C1 segment of cervical spinal cord (tissue), 14 donors: ENCODE measurements around the gene TSPAN12.
A peak's percentile ranks its signal among the peaks of the same experiment; 100 is the strongest.
"Not testable (repeated sequence)": the region's sequence is repeated elsewhere in the genome, so short reads cannot be mapped to it uniquely, and the experiment has no call there.

ENCODE experiments used
- DNase-seq, 14 donors: peaks; one replicate each; lab custom pipeline; 2025; lab: John Stamatoyannopoulos, UW

Gene TSPAN12

GRCh38 chr7:120806669-120807068, 51.3 kb downstream of the TSPAN12 start:
- DNase-seq = no peak

- DNase-seq = peak in 6 of 14 donors; percentile 4 to 33 (median 18)
Measured at GRCh38 chr7:120805636-120806388, 52.1 kb downstream of the TSPAN12 start.

GRCh38 chr7:120802751-120803150, 55.2 kb downstream of the TSPAN12 start:
- DNase-seq = peak in 1 of 14 donors; percentile 59

- no peak for DNase-seq
Measured at GRCh38 chr7:120799813-120800475, 58.0 kb downstream of the TSPAN12 start.

- no peak for DNase-seq
Measured at GRCh38 chr7:120799147-120799546, 58.8 kb downstream of the TSPAN12 start.

GRCh38 chr7:120797026-120797645, 60.8 kb downstream of the TSPAN12 start:
- no peak for DNase-seq

- DNase-seq = no peak
Measured at GRCh38 chr7:120794106-120794729, 63.7 kb downstream of the TSPAN12 start.

- DNase-seq = no peak
Measured at GRCh38 chr7:120793213-120793936, 64.6 kb downstream of the TSPAN12 start.

GRCh38 chr7:120792861-120793130, 65.1 kb downstream of the TSPAN12 start:
- DNase-seq = no peak

- peak in 11 of 14 donors; percentile 1 to 54 (median 34) for DNase-seq
Measured at GRCh38 chr7:120792091-120792860, 65.7 kb downstream of the TSPAN12 start.

- no peak for DNase-seq
Measured at GRCh38 chr7:120785095-120785494, 72.8 kb downstream of the TSPAN12 start.

GRCh38 chr7:120783721-120784120, 74.2 kb downstream of the TSPAN12 start:
- DNase-seq = no peak

GRCh38 chr7:120783273-120783672, 74.7 kb downstream of the TSPAN12 start:
- no peak for DNase-seq

GRCh38 chr7:120781924-120782323, 76.0 kb downstream of the TSPAN12 start:
- not testable (repeated sequence) for DNase-seq

- no peak for DNase-seq
Measured at GRCh38 chr7:120780938-120781337, 77.0 kb downstream of the TSPAN12 start.

GRCh38 chr7:120780451-120780850, 77.5 kb downstream of the TSPAN12 start:
- DNase-seq = not testable (repeated sequence)

GRCh38 chr7:120779078-120779477, 78.9 kb downstream of the TSPAN12 start:
- DNase-seq = not testable (repeated sequence)

- no peak for DNase-seq
Measured at GRCh38 chr7:120775755-120776154, 82.2 kb downstream of the TSPAN12 start.

- no peak for DNase-seq
Measured at GRCh38 chr7:120774481-120774880, 83.5 kb downstream of the TSPAN12 start.

GRCh38 chr7:120770206-120770605, 87.7 kb downstream of the TSPAN12 start:
- no peak for DNase-seq

GRCh38 chr7:120760851-120761250, 97.1 kb downstream of the TSPAN12 start:
- DNase-seq = no peak
